Liver (tissue), 9 donors: ENCODE data around the gene CDK17. TPM values are rescaled to one million over a fixed set of nuclear protein-coding genes. Genes with fewer than 3 reads are reported as not detected.

Experiments
- DNase-seq: peaks from one replicate; pipeline ENCODE4 v3.0.0-alpha.2; 2017; ENCODE audit warnings: low spot score
- H3K27ac ChIP-seq, 2 donors: one replicate each; pipeline ENCODE4 v1.7.0; 2013; ENCODE audit warnings: inconsistent platforms in 2 of 2, low read length in 2 of 2, control low read depth in 1 of 2, low read depth in 1 of 2, mild to moderate bottlenecking in 1 of 2
- H3K27me3 ChIP-seq, 4 donors: one replicate each; pipeline versions ENCODE4 v1.6.1 to v1.7.0; 2013; ENCODE audit warnings: low read length in 3 of 4, inconsistent platforms in 1 of 4, mild to moderate bottlenecking in 1 of 4, moderate library complexity in 1 of 4; ENCODE audit not compliant: control insufficient read depth in 4 of 4, insufficient read depth in 4 of 4
- H3K36me3 ChIP-seq, 4 donors: one replicate each; pipeline versions ENCODE4 v1.6.1 to v1.7.0; 2013; ENCODE audit warnings: low read length in 3 of 4, mild to moderate bottlenecking in 3 of 4, low read depth in 1 of 4, moderate library complexity in 1 of 4; ENCODE audit not compliant: control insufficient read depth in 4 of 4, insufficient read depth in 3 of 4
- H3K4me1 ChIP-seq, 4 donors: one replicate each; pipeline versions ENCODE4 v1.6.1 to v1.7.0; 2013; ENCODE audit warnings: low read length in 3 of 4, mild to moderate bottlenecking in 3 of 4, moderate library complexity in 1 of 4; ENCODE audit not compliant: control insufficient read depth in 4 of 4, insufficient read depth in 4 of 4
- H3K4me3 ChIP-seq, 3 donors: one replicate each; pipeline versions ENCODE4 v1.6.1 to v1.7.0; 2013; ENCODE audit warnings: low read length in 3 of 3, control low read depth in 1 of 3, low read depth in 1 of 3, mild to moderate bottlenecking in 1 of 3
- H3K9ac ChIP-seq, 2 donors: one replicate each; pipeline ENCODE4 v1.7.0; 2013; ENCODE audit warnings: low read length in 2 of 2, mild to moderate bottlenecking in 2 of 2, moderate library complexity in 2 of 2, control low read depth in 1 of 2, low read depth in 1 of 2
- H3K9me3 ChIP-seq, 4 donors: one replicate each; pipeline versions ENCODE4 v1.6.1 to v1.7.0; 2013; ENCODE audit warnings: low read length in 3 of 4; ENCODE audit not compliant: control insufficient read depth in 4 of 4
- ATF3 ChIP-seq: IDR thresholded peaks from 2 replicates; pipeline ENCODE4 v1.6.1; 2016; ENCODE audit warnings: antibody characterized with exemption
- EGR1 ChIP-seq, 2 donors: IDR thresholded peaks; 2 replicates each; pipeline ENCODE4 v1.6.1; 2016 to 2018; ENCODE audit warnings: antibody characterized with exemption in 2 of 2, low read depth in 2 of 2
- FOXA1 ChIP-seq: IDR thresholded peaks from 2 replicates; pipeline ENCODE4 v1.6.1; 2016; ENCODE audit warnings: antibody characterized with exemption
- FOXA2 ChIP-seq: IDR thresholded peaks from 2 replicates; pipeline ENCODE4 v1.6.1; 2016; ENCODE audit warnings: antibody characterized with exemption
- GABPA ChIP-seq, 2 donors: IDR thresholded peaks in 1 of 2; conservative IDR thresholded peaks in 1 of 2; 2 replicates each; pipeline ENCODE4 v1.6.1; 2016; ENCODE audit warnings: antibody characterized with exemption in 2 of 2, mild to moderate bottlenecking in 1 of 2, moderate library complexity in 1 of 2
- HNF4A ChIP-seq, 2 donors: conservative IDR thresholded peaks; 2 replicates each; pipeline ENCODE4 v1.6.1; 2016; ENCODE audit warnings: antibody characterized with exemption in 2 of 2, mild to moderate bottlenecking in 2 of 2
- JUND ChIP-seq, 2 donors: IDR thresholded peaks; 2 replicates each; pipeline ENCODE4 v1.6.1; 2016; ENCODE audit warnings: antibody characterized with exemption in 2 of 2
- MAX ChIP-seq: IDR thresholded peaks from 2 replicates; pipeline ENCODE4 v1.6.1; 2016; ENCODE audit warnings: antibody characterized with exemption
- REST ChIP-seq: IDR thresholded peaks from 2 replicates; pipeline ENCODE4 v1.6.1; 2016; ENCODE audit warnings: antibody characterized with exemption, mild to moderate bottlenecking
- RXRA ChIP-seq, 2 donors: IDR thresholded peaks; 2 replicates each; pipeline ENCODE4 v1.6.1; 2017 to 2018; ENCODE audit warnings: antibody characterized with exemption in 2 of 2, mild to moderate bottlenecking in 1 of 2
- SP1 ChIP-seq: IDR thresholded peaks from 2 replicates; pipeline ENCODE4 v1.6.1; 2018; ENCODE audit warnings: antibody characterized with exemption, mild to moderate bottlenecking
- TAF1 ChIP-seq: conservative IDR thresholded peaks from 2 replicates; pipeline ENCODE4 v1.6.1; 2016; ENCODE audit warnings: antibody characterized with exemption, mild to moderate bottlenecking
- YY1 ChIP-seq: IDR thresholded peaks from 2 replicates; pipeline ENCODE4 v1.6.1; 2016; ENCODE audit warnings: antibody characterized with exemption, mild to moderate bottlenecking
- ZBTB33 ChIP-seq: IDR thresholded peaks from 2 replicates; pipeline ENCODE4 v1.6.1; 2016; ENCODE audit warnings: antibody characterized with exemption
- WGBS: extraction: QIAGEN DNeasy Blood & Tissue Kit; methylation state at CpG from one replicate; pipeline ENCODE4 v1.1.7; 2013; 5-methylcytosine and 5-hydroxymethylcytosine counted together
- polyA plus RNA-seq, 2 donors: library from polyadenylated mRNA; stranded (reverse) in 1 of 2; unstranded in 1 of 2; fragments of 200-250 nt in 1 of 2; fragments of >200 nt in 1 of 2; fragmentation: Nextera tagmentation in 1 of 2; extraction: Ambion mirVana in 1 of 2; gene quantifications; one replicate each; pipeline versions ENCODE4 v1.2.1 to v1.2.3, GENCODE V29; 2013 to 2015
- total RNA-seq, 2 donors: library from RNA; depleted of rRNA; stranded (reverse); fragments of >200 nt; gene quantifications; one replicate each; pipeline ENCODE4 v1.2.3, GENCODE V29; 2014
- donor health status: healthy.
- donor health status: healthy.
- donor health status: healthy.
- donor health status: healthy.
- donor health status: healthy.

Gene CDK17
- total and polyA plus RNA-seq, 4 donors: 4.8 to 25.2 (median 14.9) TPM

GRCh38 chr12:96301732-96302131 is 98.5 kb downstream of the CDK17 start:
- Histone ChIP-seq H3K9ac (no peak overlapping the region), H3K27me3 (no peaks in the 10 kb centered on the region), H3K27ac (no peak overlapping the region), H3K9me3 (no peaks in the 10 kb centered on the region), H3K4me1 (no peaks in the 10 kb centered on the region), H3K4me3 (no peak overlapping the region), H3K36me3 (peaks cover 0 to 5% (median 2%) of the 10 kb centered on the region in 4 donors)
- 97% methylated on average over 4 of the region's 4 CpGs for WGBS
- no peak for DNase-seq
- no peak for TF ChIP-seq YY1
- TF ChIP-seq SP1: no peak
- no peak for TF ChIP-seq FOXA2
- no peak for TF ChIP-seq ATF3
- TF ChIP-seq TAF1: no peak
- no peak for TF ChIP-seq REST
- TF ChIP-seq GABPA (IDR thresholded peaks at IDR 0.05 in 1 of 2, conservative IDR thresholded peaks at IDR 0.05 in 1 of 2): no peak
- TF ChIP-seq MAX: no peak
- no peak for TF ChIP-seq HNF4A (conservative IDR thresholded peaks at IDR 0.05)
- no peak for TF ChIP-seq RXRA (IDR thresholded peaks at IDR 0.05)
- no peak for TF ChIP-seq JUND (IDR thresholded peaks at IDR 0.05)

GRCh38 chr12:96300064-96300463 is 100.2 kb downstream of the CDK17 start:
- no peak overlapping the region for H3K27ac ChIP-seq
- no peak for DNase-seq
- peaks cover 0 to 9% (median 2%) of the 10 kb centered on the region in 4 donors for H3K36me3 ChIP-seq
- no peaks in the 10 kb centered on the region for H3K4me1 ChIP-seq
- 89% methylated on average over 5 of the region's 5 CpGs for WGBS
- H3K4me3 ChIP-seq: no peak overlapping the region
- TF ChIP-seq FOXA1: no peak
- no peak for TF ChIP-seq EGR1 (IDR thresholded peaks at IDR 0.05; ENCODE audit: low read depth in 2 of 2)
- no peak for TF ChIP-seq JUND (IDR thresholded peaks at IDR 0.05)
- TF ChIP-seq REST: no peak
- TF ChIP-seq GABPA (IDR thresholded peaks at IDR 0.05 in 1 of 2, conservative IDR thresholded peaks at IDR 0.05 in 1 of 2): no peak
- no peak for TF ChIP-seq ZBTB33
- TF ChIP-seq FOXA2: no peak
- no peak for TF ChIP-seq HNF4A (conservative IDR thresholded peaks at IDR 0.05)
- H3K9me3 ChIP-seq: no peaks in the 10 kb centered on the region
- H3K27me3 ChIP-seq: no peaks in the 10 kb centered on the region
- H3K9ac ChIP-seq: no peak overlapping the region
